Right lobe of liver (tissue), 6 donors: ENCODE data around the gene SYCP1. TPM values are rescaled to one million over a fixed set of nuclear protein-coding genes. Genes with fewer than 3 reads are reported as not detected.

Experiments used
- ATAC-seq, 4 donors: fragments of 200-7000 bp; cut with Tn5 transposase; one replicate each; pipeline ENCODE4 v1.9.1; 2020; ENCODE audit warnings: mild to moderate bottlenecking in 4 of 4, moderate library complexity in 4 of 4
- DNase-seq, 3 donors: peaks; one replicate each; pipeline ENCODE4 v3.0.0-alpha.2; 2020
- H3K27ac ChIP-seq, 3 donors: fragments of 200-600 bp; one replicate each; pipeline ENCODE4 v1.8.0; 2022
- H3K27me3 ChIP-seq, 2 donors: fragments of 200-600 bp; one replicate each; pipeline ENCODE4 v1.8.0; 2022
- H3K36me3 ChIP-seq, 4 donors: fragments of 200-600 bp; sonication (generic) in 1 of 4; one replicate each; pipeline versions ENCODE4 v1.5.1 to v1.8.0; 2017 to 2022; ENCODE audit warnings: control low read depth in 1 of 4
- H3K4me1 ChIP-seq, 4 donors: fragments of 200-600 bp; sonication (generic) in 1 of 4; one replicate each; pipeline versions ENCODE4 v1.5.1 to v1.8.0; 2017 to 2022; ENCODE audit warnings: control low read depth in 1 of 4
- H3K4me3 ChIP-seq, 3 donors: fragments of 200-600 bp; one replicate each; pipeline ENCODE4 v1.8.0; 2022
- H3K9me3 ChIP-seq, 4 donors: fragments of 200-600 bp; sonication (generic) in 1 of 4; one replicate each; pipeline versions ENCODE4 v1.5.1 to v1.8.0; 2017 to 2022; ENCODE audit warnings: control low read depth in 1 of 4
- POLR2A ChIP-seq: fragments of 450-650 bp; IDR thresholded peaks from one replicate; pipeline ENCODE4 v1.6.1; 2017; ENCODE audit warnings: antibody characterized with exemption, mild to moderate bottlenecking
- WGBS: methylation state at CpG from one replicate; pipeline ENCODE4 v1.1.6; 2018; ENCODE audit warnings: low coverage, low lambda C conversion rate; ENCODE audit not compliant: insufficient coverage; ENCODE audit errors: missing lambda C conversion rate; 5-methylcytosine and 5-hydroxymethylcytosine counted together
- intact Hi-C, 2 donors: fragments of 100-400 bp; cut with DNase I; formaldehyde crosslinking; loops; one replicate each; pipeline versions ENCODE4 v1.11.2 to v1.14.1; 2022
- total RNA-seq, 6 experiments: library from RNA; depleted of rRNA in 2 of 6; stranded (reverse); fragments of >200 nt in 2 of 6; fragmentation: NEBNext Ultra II Directional in 3 of 6; extraction: Animal tissue kit (Norgen Biotek cat#: 25700) in 3 of 6; gene quantifications; one replicate each; pipeline versions ENCODE4 v1.1.0 to v1.2.4, GENCODE V29; 2016 to 2023
- TF ChIP-seq, protein P1 (sequence below), 4 donors: fragments of 200-600 bp in 3 of 4; fragments of 450-650 bp in 1 of 4; IDR thresholded peaks; one replicate each; pipeline versions ENCODE4 v1.5.1 to v1.8.0; 2016 to 2022; ENCODE audit warnings: antibody characterized with exemption in 4 of 4, mild to moderate bottlenecking in 2 of 4
- donor health status: DM: no; HTN: yes; CAD: no.
- donor health status: DM: no; HTN: no; CAD: no.
- donor health status: DM: no; HTN: no; CAD: no.
- donor health status: DM: no; HTN: yes; CAD: no.
- donor health status: DM: no; HTN: yes; CAD: no.

SYCP1 gene
- total RNA-seq, 6 experiments from 2014 or later = not detected

DNA sequence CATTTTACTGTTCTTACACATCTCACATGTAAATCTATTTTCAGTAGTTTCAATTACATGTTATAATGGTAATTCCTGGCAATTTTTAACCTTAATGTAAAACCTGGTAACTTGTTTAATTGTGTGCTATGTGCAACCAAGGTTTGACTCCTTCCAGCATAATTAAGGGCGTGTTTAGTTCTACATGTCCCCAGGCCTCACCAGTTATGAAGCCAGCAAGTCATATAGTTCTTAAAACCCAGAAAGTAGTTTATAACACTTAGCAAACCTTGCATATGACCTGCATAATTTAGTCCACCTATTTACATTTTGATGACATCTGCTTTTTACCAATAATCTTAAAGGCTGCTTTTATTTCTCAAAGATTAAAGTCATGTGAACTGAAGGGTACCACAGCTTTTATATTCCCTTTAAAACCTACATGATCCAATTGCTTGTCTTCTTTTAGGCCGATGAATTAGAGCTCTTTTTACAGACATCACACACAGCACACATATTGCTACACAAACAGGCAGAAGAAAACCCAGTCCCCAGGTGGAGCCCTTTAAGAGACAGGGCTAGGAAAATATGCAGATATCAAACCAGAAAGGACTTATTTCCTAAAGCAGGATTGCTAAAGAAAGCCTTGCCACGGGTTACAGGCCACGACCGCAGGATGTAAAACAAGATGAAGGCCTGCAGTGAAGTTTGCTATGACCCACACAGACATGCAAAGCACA, 23.2 kb upstream of the SYCP1 start:
- TF ChIP-seq POLR2A = no peak
- TF ChIP-seq, protein P1, sequence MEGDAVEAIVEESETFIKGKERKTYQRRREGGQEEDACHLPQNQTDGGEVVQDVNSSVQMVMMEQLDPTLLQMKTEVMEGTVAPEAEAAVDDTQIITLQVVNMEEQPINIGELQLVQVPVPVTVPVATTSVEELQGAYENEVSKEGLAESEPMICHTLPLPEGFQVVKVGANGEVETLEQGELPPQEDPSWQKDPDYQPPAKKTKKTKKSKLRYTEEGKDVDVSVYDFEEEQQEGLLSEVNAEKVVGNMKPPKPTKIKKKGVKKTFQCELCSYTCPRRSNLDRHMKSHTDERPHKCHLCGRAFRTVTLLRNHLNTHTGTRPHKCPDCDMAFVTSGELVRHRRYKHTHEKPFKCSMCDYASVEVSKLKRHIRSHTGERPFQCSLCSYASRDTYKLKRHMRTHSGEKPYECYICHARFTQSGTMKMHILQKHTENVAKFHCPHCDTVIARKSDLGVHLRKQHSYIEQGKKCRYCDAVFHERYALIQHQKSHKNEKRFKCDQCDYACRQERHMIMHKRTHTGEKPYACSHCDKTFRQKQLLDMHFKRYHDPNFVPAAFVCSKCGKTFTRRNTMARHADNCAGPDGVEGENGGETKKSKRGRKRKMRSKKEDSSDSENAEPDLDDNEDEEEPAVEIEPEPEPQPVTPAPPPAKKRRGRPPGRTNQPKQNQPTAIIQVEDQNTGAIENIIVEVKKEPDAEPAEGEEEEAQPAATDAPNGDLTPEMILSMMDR (IDR thresholded peaks at IDR 0.05) = no peak
- 66% methylated on average over 5 of the region's 5 CpGs for WGBS
- Histone ChIP-seq H3K27me3 (no peaks in the 10 kb centered on the region), H3K27ac (no peak overlapping the region), H3K36me3 (no peaks in the 10 kb centered on the region), H3K4me3 (no peak overlapping the region), H3K4me1 (no peaks in the 10 kb centered on the region), H3K9me3 (no peaks in the 10 kb centered on the region)
- intact Hi-C loops = no loop called here
- no peak for DNase-seq
- ATAC-seq = no peak

DNA sequence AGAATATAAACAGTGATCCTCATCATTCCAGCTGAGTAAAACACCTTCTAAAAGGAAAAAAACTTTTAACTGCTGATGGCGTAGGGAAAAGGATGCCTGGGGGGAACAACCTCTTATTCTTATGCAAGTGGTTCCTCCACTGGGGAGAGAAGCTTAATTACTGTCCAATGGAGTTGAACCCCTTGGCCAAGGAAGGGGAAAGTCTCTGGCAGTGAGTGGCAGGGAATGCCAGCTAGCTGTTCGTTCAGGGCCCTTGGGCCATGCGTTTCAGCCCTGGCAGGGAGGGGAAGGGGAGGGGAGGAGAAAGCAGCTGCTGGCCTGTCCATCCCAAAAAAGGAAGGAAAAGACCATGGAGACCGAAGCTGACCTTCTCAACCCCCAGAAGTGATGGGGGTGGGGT, 22.6 kb upstream of the SYCP1 start:
- no peak overlapping the region for H3K4me3 ChIP-seq
- H3K27me3 ChIP-seq = no peaks in the 10 kb centered on the region
- ATAC-seq (no peak), DNase-seq (no peak)
- TF ChIP-seq, protein P1 (IDR thresholded peaks at IDR 0.05) = no peak
- TF ChIP-seq POLR2A = no peak
- intact Hi-C loops = no loop called here
- WGBS = 80% methylated on average over 3 of the region's 4 CpGs
- H3K9me3 ChIP-seq = no peaks in the 10 kb centered on the region
- no peaks in the 10 kb centered on the region for H3K36me3 ChIP-seq
- H3K4me1 ChIP-seq = no peaks in the 10 kb centered on the region
- no peak overlapping the region for H3K27ac ChIP-seq

DNA sequence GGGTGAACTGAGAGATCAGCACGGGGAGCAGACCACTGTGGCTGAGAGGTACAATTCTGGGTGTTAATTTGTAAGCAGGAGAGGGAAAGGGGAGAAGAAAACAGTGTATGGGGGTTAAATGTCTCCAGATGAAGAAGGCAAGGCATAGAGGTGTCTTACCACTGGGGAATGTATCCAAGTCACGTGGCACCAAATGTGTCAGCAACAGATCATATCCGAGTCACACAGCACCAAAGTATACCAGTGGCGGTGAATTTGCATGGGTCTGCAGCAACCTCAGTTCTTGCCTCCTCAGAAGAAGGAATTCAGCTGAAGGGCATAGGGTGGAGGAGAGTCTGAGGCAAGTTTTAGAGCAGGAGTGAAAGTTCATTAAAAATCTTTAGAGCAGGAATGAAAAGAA, 21.2 kb upstream of the SYCP1 start:
- Histone ChIP-seq H3K4me1 (no peaks in the 10 kb centered on the region), H3K36me3 (no peaks in the 10 kb centered on the region), H3K27me3 (no peaks in the 10 kb centered on the region), H3K27ac (no peak overlapping the region), H3K9me3 (no peaks in the 10 kb centered on the region), H3K4me3 (no peak overlapping the region)
- no peak for DNase-seq
- no peak for ATAC-seq
- 71% methylated on average over 4 of the region's 4 CpGs for WGBS
- intact Hi-C loops = no loop called here
- TF ChIP-seq, protein P1 (IDR thresholded peaks at IDR 0.05) = no peak
- no peak for TF ChIP-seq POLR2A

DNA sequence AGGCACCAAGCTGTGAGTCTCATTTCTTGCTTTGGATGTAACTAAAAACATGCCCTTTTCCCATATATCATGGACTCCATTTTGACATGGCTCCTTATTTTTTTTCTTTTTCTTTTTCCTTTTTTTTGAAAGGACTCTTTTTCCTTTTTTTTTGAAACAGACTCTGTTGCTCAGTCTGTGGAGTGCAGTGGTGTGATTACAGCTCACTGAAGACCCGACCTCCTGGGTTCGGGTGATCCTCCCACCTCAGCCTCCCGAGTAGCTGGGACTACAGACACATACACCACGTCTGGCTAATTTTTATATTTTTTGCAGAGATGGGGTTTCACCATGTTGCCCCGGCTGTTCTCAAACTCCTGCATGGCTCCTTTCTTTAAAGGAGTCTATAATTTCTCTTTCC, 10.4 kb upstream of the SYCP1 start:
- WGBS = 68% methylated on average over 5 of the region's 5 CpGs
- H3K4me3 ChIP-seq = no peak overlapping the region
- H3K27me3 ChIP-seq = peaks cover 0 to 4% of the 10 kb centered on the region in 2 donors
- intact Hi-C loops = no loop called here
- DNase-seq = no peak
- no peaks in the 10 kb centered on the region for H3K4me1 ChIP-seq
- no peak for ATAC-seq
- no peaks in the 10 kb centered on the region for H3K9me3 ChIP-seq
- H3K36me3 ChIP-seq = no peaks in the 10 kb centered on the region
- TF ChIP-seq, protein P1 (IDR thresholded peaks at IDR 0.05) = no peak
- no peak for TF ChIP-seq POLR2A
- H3K27ac ChIP-seq = no peak overlapping the region
